Measurements from ENCODE around the gene FRMD4A. TPM values are rescaled to one million over a fixed set of nuclear protein-coding genes. Genes with fewer than 3 reads are reported as not detected.
A peak's percentile ranks its signal among the peaks of the same experiment; 100 is the strongest.
"Not testable (repeated sequence)": the region's sequence is repeated elsewhere in the genome, so short reads cannot be mapped to it uniquely, and the experiment has no call there.

Gene FRMD4A
- total RNA-seq, 2 experiments from 2014 or later = 7.1 to 7.2 TPM

GRCh38 chr10:14244801-14245211, 85.9 kb downstream of the FRMD4A start:
- peaks cover 15% of the 10 kb centered on the region for H3K27me3 Mint-ChIP-seq
- no peak overlapping the region for H3K27ac Mint-ChIP-seq
- no peaks in the 10 kb centered on the region for H3K36me3 Mint-ChIP-seq
- DNase-seq = no peak
- H3K9me3 Mint-ChIP-seq = no peaks in the 10 kb centered on the region
- H3K4me3 Mint-ChIP-seq = no peak overlapping the region
- H3K4me1 Mint-ChIP-seq = peaks cover 5% of the 10 kb centered on the region

DNA sequence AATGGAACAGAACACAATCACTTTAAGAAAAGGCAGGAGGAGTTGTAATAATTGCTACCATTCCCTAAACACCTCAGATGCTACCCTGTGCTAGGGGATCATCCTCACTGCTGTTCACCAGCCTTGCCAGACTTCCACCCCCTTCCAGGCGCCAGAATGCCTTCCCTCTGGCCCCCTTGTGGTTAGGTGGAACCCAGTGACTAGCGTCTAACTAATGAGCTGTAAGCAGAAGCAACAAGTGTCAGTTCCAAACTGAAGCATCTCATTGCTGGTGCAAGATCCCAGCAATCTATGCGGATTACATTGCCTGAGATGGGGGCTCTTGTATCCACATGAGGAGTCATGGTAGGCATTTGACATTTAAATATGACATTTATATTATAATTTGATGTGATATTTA, 86.6 kb downstream of the FRMD4A start:
- DNase-seq = no peak
- Mint-ChIP-seq H3K4me1 (peaks cover 5% of the 10 kb centered on the region), H3K36me3 (no peaks in the 10 kb centered on the region), H3K9me3 (no peaks in the 10 kb centered on the region), H3K27ac (no peak overlapping the region), H3K27me3 (peaks cover 20% of the 10 kb centered on the region), H3K4me3 (no peak overlapping the region)

DNA sequence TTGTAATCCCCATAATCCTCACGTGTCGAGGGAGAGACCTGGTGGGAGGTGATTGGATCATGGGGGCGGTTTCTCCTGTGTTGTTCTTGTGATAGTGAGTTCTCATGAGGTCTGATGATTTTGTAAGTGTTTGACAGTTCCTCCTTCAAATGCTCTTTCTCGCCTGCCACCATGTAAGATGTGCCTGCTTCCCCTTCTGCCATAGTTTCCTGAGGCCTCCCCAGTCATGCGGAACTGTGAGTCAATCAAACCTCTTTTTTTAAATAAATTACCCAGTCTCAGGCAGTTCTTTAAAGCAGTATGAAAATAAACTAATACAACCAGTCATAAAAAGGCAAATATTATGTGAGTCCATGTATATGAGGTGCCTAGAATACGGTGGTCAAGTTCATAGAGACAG, 87.5 kb downstream of the FRMD4A start:
- no peak overlapping the region for H3K27ac Mint-ChIP-seq
- H3K9me3 Mint-ChIP-seq = no peaks in the 10 kb centered on the region
- H3K36me3 Mint-ChIP-seq = no peaks in the 10 kb centered on the region
- peaks cover 26% of the 10 kb centered on the region for H3K27me3 Mint-ChIP-seq
- no peak for DNase-seq
- H3K4me1 Mint-ChIP-seq = peaks cover 5% of the 10 kb centered on the region
- no peak overlapping the region for H3K4me3 Mint-ChIP-seq

- Mint-ChIP-seq H3K9me3 (no peaks in the 10 kb centered on the region), H3K27ac (no peak overlapping the region), H3K4me1 (peaks cover 5% of the 10 kb centered on the region), H3K4me3 (no peak overlapping the region), H3K36me3 (no peaks in the 10 kb centered on the region), H3K27me3 (peaks cover 29% of the 10 kb centered on the region)
- no peak for DNase-seq
Measured at GRCh38 chr10:14241196-14241595, 89.5 kb downstream of the FRMD4A start.

DNA sequence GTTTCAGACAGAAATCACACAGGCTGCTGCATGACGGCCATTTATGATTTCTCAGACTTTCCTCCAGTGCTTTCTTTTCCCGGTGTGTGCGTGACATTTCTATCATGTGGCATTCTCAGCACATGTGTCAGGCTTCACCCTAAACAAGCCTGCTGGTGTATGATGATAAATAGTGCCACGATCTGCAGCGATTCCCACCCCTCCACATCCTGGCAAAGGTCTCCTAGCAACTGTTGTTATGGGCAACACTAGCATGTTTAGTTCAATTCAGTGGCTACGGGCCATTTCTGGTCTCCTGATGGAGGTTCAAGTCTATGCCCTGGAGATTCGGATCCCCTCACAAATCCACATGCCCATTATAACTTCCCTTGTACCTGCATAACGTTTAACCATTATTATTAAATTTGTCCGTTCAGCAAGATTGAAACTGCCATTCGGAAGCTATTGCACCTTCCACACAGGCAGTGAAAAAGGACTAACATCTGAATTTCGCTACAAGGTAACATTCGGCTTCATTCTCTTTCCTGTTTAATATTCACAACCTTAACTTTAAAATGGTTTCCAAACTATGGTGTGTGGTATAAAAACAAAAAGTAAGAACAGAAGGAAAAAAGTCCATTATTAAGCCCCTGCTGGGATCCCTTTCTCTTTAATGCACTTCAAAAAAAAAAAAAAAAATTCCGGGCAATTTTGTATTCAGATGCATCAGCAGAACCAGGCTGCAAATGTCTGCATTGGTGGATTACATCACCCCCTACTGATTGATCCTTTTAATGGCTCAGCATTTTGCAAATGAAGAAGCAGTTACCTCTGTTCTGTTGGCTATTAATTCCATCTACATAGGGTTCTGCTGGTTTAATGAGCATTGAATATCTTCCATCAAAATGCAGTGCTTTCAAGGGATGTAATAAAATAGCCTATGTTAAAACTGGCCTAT, 90.2 kb downstream of the FRMD4A start:
- H3K27me3 Mint-ChIP-seq = peaks cover 35% of the 10 kb centered on the region
- H3K4me1 Mint-ChIP-seq = peaks cover 5% of the 10 kb centered on the region
- peak overlapping the region; percentile 19 for H3K4me3 Mint-ChIP-seq

GRCh38 chr10:14238659-14239058, 92.1 kb downstream of the FRMD4A start:
- H3K4me1 Mint-ChIP-seq, H3K27ac Mint-ChIP-seq, H3K36me3 Mint-ChIP-seq, DNase-seq, H3K4me3 Mint-ChIP-seq, H3K9me3 Mint-ChIP-seq: not testable (repeated sequence)
- peaks cover 42% of the 10 kb centered on the region for H3K27me3 Mint-ChIP-seq

More for the DNA sequence above, 90.2 kb downstream of the FRMD4A start:
- no peaks in the 10 kb centered on the region for H3K9me3 Mint-ChIP-seq
- H3K36me3 Mint-ChIP-seq = no peaks in the 10 kb centered on the region
- H3K27ac Mint-ChIP-seq = no peak overlapping the region
- no peak for DNase-seq

- Mint-ChIP-seq H3K9me3 (peaks cover 2% of the 10 kb centered on the region), H3K36me3 (no peaks in the 10 kb centered on the region), H3K27ac (no peak overlapping the region), H3K4me3 (no peak overlapping the region), H3K4me1 (peaks cover 5% of the 10 kb centered on the region), H3K27me3 (peaks cover 50% of the 10 kb centered on the region)
- DNase-seq = no peak
Measured at GRCh38 chr10:14236341-14236740, 94.4 kb downstream of the FRMD4A start.

DNA sequence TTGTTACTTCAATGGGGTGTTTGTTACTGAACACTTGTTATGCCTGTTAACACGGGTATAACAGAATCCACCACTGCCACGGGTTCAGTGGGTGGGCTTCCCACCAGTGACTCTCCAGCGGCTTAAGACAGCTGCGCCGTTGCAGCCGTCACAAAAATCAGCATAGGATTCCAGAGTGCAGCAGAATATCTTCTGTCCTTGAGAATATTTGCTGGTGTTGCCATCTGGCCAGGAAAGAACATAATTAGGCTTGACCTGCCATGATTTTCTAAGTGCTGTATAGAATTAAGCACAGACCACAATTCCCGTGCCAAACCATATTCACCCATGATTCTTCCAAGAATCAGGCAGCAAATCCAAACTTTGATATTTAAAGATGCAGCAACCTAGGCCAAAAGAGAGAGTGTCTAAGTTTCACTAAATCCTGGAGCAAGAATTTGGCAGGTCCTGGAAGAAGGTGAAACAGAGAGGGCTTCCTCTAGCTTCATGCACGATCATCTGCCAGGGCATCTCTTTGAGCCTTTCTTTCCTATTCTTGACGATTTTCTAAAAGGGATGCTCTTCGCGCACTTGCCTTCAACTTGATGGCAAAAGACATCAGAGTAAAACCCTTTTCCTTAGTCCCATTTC, 95.0 kb downstream of the FRMD4A start:
- Mint-ChIP-seq H3K4me3 (no peak overlapping the region), H3K36me3 (no peaks in the 10 kb centered on the region), H3K27me3 (peaks cover 57% of the 10 kb centered on the region), H3K4me1 (peaks cover 5% of the 10 kb centered on the region), H3K9me3 (peaks cover 2% of the 10 kb centered on the region), H3K27ac (no peak overlapping the region)
- DNase-seq = no peak

DNA sequence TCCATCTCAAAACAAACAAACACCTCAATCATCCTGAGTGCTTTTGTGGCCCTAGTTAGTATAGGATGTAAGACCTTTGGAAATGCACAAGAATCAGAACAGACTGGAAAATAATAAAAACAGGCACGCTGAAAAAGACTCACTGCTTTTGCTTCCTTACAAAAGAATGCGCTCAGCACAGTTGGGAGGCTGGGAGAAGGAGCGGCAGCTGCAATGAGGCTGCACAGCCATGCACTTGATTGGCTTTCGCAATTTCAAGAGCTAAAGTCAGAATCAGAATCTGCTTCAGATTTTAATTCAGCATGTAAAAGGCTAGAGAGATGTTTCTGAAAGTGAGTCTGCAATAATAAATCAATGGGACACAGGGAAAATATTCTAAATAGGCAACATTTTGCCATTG, 97.2 kb downstream of the FRMD4A start:
- Mint-ChIP-seq H3K4me3 (no peak overlapping the region), H3K4me1 (no peaks in the 10 kb centered on the region), H3K36me3 (no peaks in the 10 kb centered on the region)

GRCh38 chr10:14228798-14229197, 101.9 kb downstream of the FRMD4A start:
- H3K36me3 Mint-ChIP-seq, H3K4me3 Mint-ChIP-seq, DNase-seq, H3K4me1 Mint-ChIP-seq, H3K9me3 Mint-ChIP-seq, H3K27ac Mint-ChIP-seq: not testable (repeated sequence)
- H3K27me3 Mint-ChIP-seq = peaks cover 30% of the 10 kb centered on the region

More for the DNA sequence above, 97.2 kb downstream of the FRMD4A start:
- Mint-ChIP-seq H3K27me3 (peaks cover 40% of the 10 kb centered on the region), H3K27ac (no peak overlapping the region), H3K9me3 (peaks cover 2% of the 10 kb centered on the region)
- no peak for DNase-seq

GRCh38 chr10:14225379-14225778, 105.3 kb downstream of the FRMD4A start:
- Mint-ChIP-seq H3K36me3 (no peaks in the 10 kb centered on the region), H3K9me3 (no peaks in the 10 kb centered on the region), H3K27me3 (peaks cover 10% of the 10 kb centered on the region), H3K27ac (no peak overlapping the region), H3K4me3 (no peak overlapping the region), H3K4me1 (no peaks in the 10 kb centered on the region)
- DNase-seq = no peak

DNA sequence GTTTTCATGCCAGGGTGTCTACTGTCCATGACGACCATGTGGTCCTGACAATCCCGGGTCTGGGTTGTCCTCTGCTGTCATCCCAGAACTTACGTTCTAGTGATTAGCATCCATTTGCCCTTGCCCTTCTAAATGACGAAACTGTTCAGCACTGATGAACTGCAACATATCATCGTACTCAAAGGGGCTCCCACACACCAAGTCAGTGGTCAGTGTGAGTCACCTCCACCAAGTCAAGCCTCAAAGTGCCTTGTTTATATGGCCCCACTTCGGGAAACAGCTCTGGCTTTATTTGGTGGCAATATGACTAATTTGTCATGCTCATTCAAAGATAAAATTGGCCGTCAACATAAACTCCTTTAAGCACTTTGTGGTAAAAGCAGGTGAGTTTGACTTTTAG, 110.7 kb downstream of the FRMD4A start:
- H3K27ac Mint-ChIP-seq = no peak overlapping the region

GRCh38 chr10:14219411-14219810, 111.3 kb downstream of the FRMD4A start:
- no peaks in the 10 kb centered on the region for H3K9me3 Mint-ChIP-seq
- DNase-seq = no peak
- H3K4me3 Mint-ChIP-seq = no peak overlapping the region
- H3K36me3 Mint-ChIP-seq = no peaks in the 10 kb centered on the region
- H3K27ac Mint-ChIP-seq = no peak overlapping the region
- H3K4me1 Mint-ChIP-seq = no peaks in the 10 kb centered on the region
- H3K27me3 Mint-ChIP-seq = peaks cover 8% of the 10 kb centered on the region

More for the DNA sequence above, 110.7 kb downstream of the FRMD4A start:
- Mint-ChIP-seq H3K4me1 (no peaks in the 10 kb centered on the region), H3K9me3 (no peaks in the 10 kb centered on the region), H3K4me3 (no peak overlapping the region), H3K27me3 (peaks cover 8% of the 10 kb centered on the region), H3K36me3 (no peaks in the 10 kb centered on the region)
- no peak for DNase-seq

- Mint-ChIP-seq H3K4me3 (no peak overlapping the region), H3K36me3 (no peaks in the 10 kb centered on the region), H3K4me1 (no peaks in the 10 kb centered on the region), H3K27ac (no peak overlapping the region), H3K27me3 (peaks cover 10% of the 10 kb centered on the region), H3K9me3 (peaks cover 4% of the 10 kb centered on the region)
- DNase-seq = no peak
Measured at GRCh38 chr10:14215641-14216040, 115.1 kb downstream of the FRMD4A start.

- not testable (repeated sequence) for H3K4me1 Mint-ChIP-seq, H3K27ac Mint-ChIP-seq, H3K36me3 Mint-ChIP-seq, DNase-seq, H3K9me3 Mint-ChIP-seq, H3K4me3 Mint-ChIP-seq, H3K27me3 Mint-ChIP-seq
Measured at GRCh38 chr10:14213703-14214102, 117.0 kb downstream of the FRMD4A start.
